WTC11 (cell line): ENCODE measurements around the gene MTX1.

ENCODE experiments used
- CREB1 ChIP-seq: sonication (generic); formaldehyde crosslinking; IDR thresholded peaks from 2 replicates; pipeline ENCODE4 v1.8.0; 2023; ENCODE audit warnings: mild to moderate bottlenecking, missing genetic modification reagents
- CTCF ChIP-seq: fragments of 200-600 bp; IDR thresholded peaks from 2 replicates; pipeline ENCODE4 v1.8.0; 2022; ENCODE audit warnings: antibody characterized with exemption
- E2F4 ChIP-seq: sonication (generic); formaldehyde crosslinking; IDR thresholded peaks from 2 replicates; pipeline ENCODE4 v1.8.1; 2022; ENCODE audit warnings: low read depth, mild to moderate bottlenecking, moderate library complexity, missing genetic modification reagents, borderline replicate concordance
- EMX1 ChIP-seq: fragments of 250-450 bp; sonication (Bioruptor Pico); IDR thresholded peaks from 2 replicates; pipeline ENCODE4 v1.8.0; 2021; ENCODE audit warnings: mild to moderate bottlenecking
- FOXK1 ChIP-seq: sonication (generic); formaldehyde crosslinking; IDR thresholded peaks from 2 replicates; pipeline ENCODE4 v1.8.0; 2022; ENCODE audit warnings: mild to moderate bottlenecking, moderate library complexity, missing genetic modification reagents
- FOXP1 ChIP-seq: sonication (generic); formaldehyde crosslinking; IDR thresholded peaks from 2 replicates; pipeline ENCODE4 v1.8.0; 2022; ENCODE audit warnings: missing genetic modification reagents, mild to moderate bottlenecking, moderate library complexity, borderline replicate concordance
- KAT7 ChIP-seq: sonication (generic); formaldehyde crosslinking; IDR thresholded peaks from 2 replicates; pipeline ENCODE4 v1.8.1; 2023; ENCODE audit warnings: missing genetic modification reagents, mild to moderate bottlenecking, borderline replicate concordance
- NR3C1 ChIP-seq: sonication (generic); formaldehyde crosslinking; conservative IDR thresholded peaks from 2 replicates; pipeline ENCODE4 v1.8.1; 2023; ENCODE audit warnings: low read depth, mild to moderate bottlenecking, missing genetic modification reagents
- TEAD4 ChIP-seq: sonication (generic); formaldehyde crosslinking; IDR thresholded peaks from 2 replicates; pipeline ENCODE4 v1.8.0; 2022; ENCODE audit warnings: mild to moderate bottlenecking, missing genetic modification reagents
- TF ChIP-seq, protein P1 (sequence below): sonication (generic); formaldehyde crosslinking; IDR thresholded peaks from 2 replicates; pipeline ENCODE4 v1.8.0; 2022; ENCODE audit warnings: mild to moderate bottlenecking, missing genetic modification reagents
- TF ChIP-seq, protein P2 (sequence below): sonication (generic); formaldehyde crosslinking; IDR thresholded peaks from 2 replicates; pipeline ENCODE4 v1.8.1; 2022; ENCODE audit warnings: low read depth, missing genetic modification reagents, borderline replicate concordance
- TF ChIP-seq, protein P3 (sequence below): sonication (generic); formaldehyde crosslinking; IDR thresholded peaks from 2 replicates; pipeline ENCODE4 v1.8.1; 2022; ENCODE audit warnings: missing genetic modification reagents, borderline replicate concordance

- TF ChIP-seq, protein P1, sequence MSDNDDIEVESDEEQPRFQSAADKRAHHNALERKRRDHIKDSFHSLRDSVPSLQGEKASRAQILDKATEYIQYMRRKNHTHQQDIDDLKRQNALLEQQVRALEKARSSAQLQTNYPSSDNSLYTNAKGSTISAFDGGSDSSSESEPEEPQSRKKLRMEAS (CRISPR knock-in tag): no peak
- no peak for TF ChIP-seq CTCF
- no peak for TF ChIP-seq FOXK1 (CRISPR knock-in tag)
- no peak for TF ChIP-seq NR3C1 (CRISPR knock-in tag)
- TF ChIP-seq E2F4 (CRISPR knock-in tag): no peak
- TF ChIP-seq TEAD4: no peak
- no peak for TF ChIP-seq KAT7 (CRISPR knock-in tag)
- no peak for TF ChIP-seq FOXP1 (CRISPR knock-in tag)
- TF ChIP-seq, protein P2, sequence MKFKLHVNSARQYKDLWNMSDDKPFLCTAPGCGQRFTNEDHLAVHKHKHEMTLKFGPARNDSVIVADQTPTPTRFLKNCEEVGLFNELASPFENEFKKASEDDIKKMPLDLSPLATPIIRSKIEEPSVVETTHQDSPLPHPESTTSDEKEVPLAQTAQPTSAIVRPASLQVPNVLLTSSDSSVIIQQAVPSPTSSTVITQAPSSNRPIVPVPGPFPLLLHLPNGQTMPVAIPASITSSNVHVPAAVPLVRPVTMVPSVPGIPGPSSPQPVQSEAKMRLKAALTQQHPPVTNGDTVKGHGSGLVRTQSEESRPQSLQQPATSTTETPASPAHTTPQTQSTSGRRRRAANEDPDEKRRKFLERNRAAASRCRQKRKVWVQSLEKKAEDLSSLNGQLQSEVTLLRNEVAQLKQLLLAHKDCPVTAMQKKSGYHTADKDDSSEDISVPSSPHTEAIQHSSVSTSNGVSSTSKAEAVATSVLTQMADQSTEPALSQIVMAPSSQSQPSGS (CRISPR knock-in tag): no peak
- no peak for TF ChIP-seq CREB1 (CRISPR knock-in tag)
- TF ChIP-seq, protein P3, sequence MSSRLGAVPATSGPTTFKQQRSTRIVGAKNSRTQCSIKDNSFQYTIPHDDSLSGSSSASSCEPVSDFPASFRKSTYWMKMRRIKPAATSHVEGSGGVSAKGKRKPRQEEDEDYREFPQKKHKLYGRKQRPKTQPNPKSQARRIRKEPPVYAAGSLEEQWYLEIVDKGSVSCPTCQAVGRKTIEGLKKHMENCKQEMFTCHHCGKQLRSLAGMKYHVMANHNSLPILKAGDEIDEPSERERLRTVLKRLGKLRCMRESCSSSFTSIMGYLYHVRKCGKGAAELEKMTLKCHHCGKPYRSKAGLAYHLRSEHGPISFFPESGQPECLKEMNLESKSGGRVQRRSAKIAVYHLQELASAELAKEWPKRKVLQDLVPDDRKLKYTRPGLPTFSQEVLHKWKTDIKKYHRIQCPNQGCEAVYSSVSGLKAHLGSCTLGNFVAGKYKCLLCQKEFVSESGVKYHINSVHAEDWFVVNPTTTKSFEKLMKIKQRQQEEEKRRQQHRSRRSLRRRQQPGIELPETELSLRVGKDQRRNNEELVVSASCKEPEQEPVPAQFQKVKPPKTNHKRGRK: no peak
- TF ChIP-seq EMX1 (CRISPR knock-in tag): no peak
These were observed 15.9 kb upstream of the MTX1 start for GRCh38 chr1:155192346-155193274.
